GM19239 (cell line): Measurements from ENCODE around the gene MRPL48.
"Not testable (repeated sequence)": the region's sequence is repeated elsewhere in the genome, so short reads cannot be mapped to it uniquely, and the experiment has no call there.

Source experiments
- DNase-seq: peaks from one replicate; pipeline ENCODE4 v3.0.0; 2011; ENCODE audit warnings: low spot score; ENCODE audit not compliant: insufficient read length
- FAIRE-seq: peaks from 2 replicates; lab custom pipeline; 2011; peaks lifted over from hg19 to GRCh38; lab: Jason Lieb, UNC

MRPL48 gene

GRCh38 chr11:73770811-73771210 is 16.9 kb upstream of the MRPL48 start:
- DNase-seq: not testable (repeated sequence)

GRCh38 chr11:73779084-73779902 is 8.4 kb upstream of the MRPL48 start:
- FAIRE-seq: peak; percentile 99
- peak; percentile 93 for DNase-seq

More at GRCh38 chr11:73770811-73771210, 16.9 kb upstream of the MRPL48 start:
- FAIRE-seq: not testable (repeated sequence)

GRCh38 chr11:73781303-73781702 is 6.4 kb upstream of the MRPL48 start:
- DNase-seq (no peak), FAIRE-seq (no peak)

GRCh38 chr11:73783483-73784020 is 4.1 kb upstream of the MRPL48 start:
- DNase-seq (no peak), FAIRE-seq (no peak)

- FAIRE-seq: no peak
Observed at GRCh38 chr11:73784080-73784634, 3.5 kb upstream of the MRPL48 start.

GRCh38 chr11:73784734-73785133 is 2.9 kb upstream of the MRPL48 start:
- DNase-seq (no peak), FAIRE-seq (no peak)

More at GRCh38 chr11:73784080-73784634, 3.5 kb upstream of the MRPL48 start:
- no peak for DNase-seq

- not testable (repeated sequence) for FAIRE-seq, DNase-seq
Observed at GRCh38 chr11:73785467-73785866, 2.2 kb upstream of the MRPL48 start.

- FAIRE-seq (no peak), DNase-seq (no peak)
Observed at GRCh38 chr11:73787051-73787642, 527 bp upstream of the MRPL48 start.

- peak; percentile 23 for FAIRE-seq
- DNase-seq: no peak
Observed at GRCh38 chr11:73789279-73789670, 1.6 kb downstream of the MRPL48 start.

- FAIRE-seq (no peak), DNase-seq (no peak)
Observed at GRCh38 chr11:73792584-73792983, 4.9 kb downstream of the MRPL48 start.

GRCh38 chr11:73795925-73796632 is 8.4 kb downstream of the MRPL48 start:
- FAIRE-seq: no peak
- no peak for DNase-seq

- FAIRE-seq (no peak), DNase-seq (no peak)
Observed at GRCh38 chr11:73797457-73797856, 9.8 kb downstream of the MRPL48 start.

GRCh38 chr11:73800276-73800806 is 12.7 kb downstream of the MRPL48 start:
- DNase-seq: no peak
- FAIRE-seq: no peak

GRCh38 chr11:73801136-73801535 is 13.5 kb downstream of the MRPL48 start:
- FAIRE-seq (no peak), DNase-seq (no peak)

- FAIRE-seq (no peak), DNase-seq (no peak)
Observed at GRCh38 chr11:73804712-73805111, 17.0 kb downstream of the MRPL48 start.

- no peak for DNase-seq
- no peak for FAIRE-seq
Observed at GRCh38 chr11:73808052-73808451, 20.4 kb downstream of the MRPL48 start.

GRCh38 chr11:73810637-73811036 is 23.0 kb downstream of the MRPL48 start:
- no peak for DNase-seq
- FAIRE-seq: no peak

- DNase-seq (no peak), FAIRE-seq (no peak)
Observed at GRCh38 chr11:73812234-73812633, 24.6 kb downstream of the MRPL48 start.

- FAIRE-seq: no peak
- no peak for DNase-seq
Observed at GRCh38 chr11:73814812-73815211, 27.1 kb downstream of the MRPL48 start.

GRCh38 chr11:73818846-73819245 is 31.2 kb downstream of the MRPL48 start:
- DNase-seq: no peak
- FAIRE-seq: no peak
